ENCODE results near the gene ZNF768. TPM values are rescaled to one million over a fixed set of nuclear protein-coding genes. Genes with fewer than 3 reads are reported as not detected.
A peak's percentile ranks its signal among the peaks of the same experiment; 100 is the strongest.

Gene ZNF768
- total RNA-seq, 4 donors from 2014 or later = 13.6 to 24.5 (median 20.6) TPM

GRCh38 chr16:30566531-30566930 is 40.2 kb upstream of the ZNF768 start:
- peaks cover 18 to 48% (median 28%) of the 10 kb centered on the region in 3 donors for H3K4me1 ChIP-seq
- no peak for DNase-seq
- intact Hi-C loops (cut with DNase I) = no loop called here
- H3K4me3 ChIP-seq = no peak overlapping the region
- no peaks in the 10 kb centered on the region for H3K9me3 ChIP-seq
- WGBS, 2 donors = 77 to 85% methylated on average over 4 of the region's 4 CpGs
- TF ChIP-seq POLR2A (IDR thresholded peaks at IDR 0.05) (no peak), CTCF (IDR thresholded peaks at IDR 0.05) (no peak)
- peaks cover 0 to 6% (median 0%) of the 10 kb centered on the region in 3 donors for H3K36me3 ChIP-seq
- H3K27ac ChIP-seq = no peak overlapping the region
- no peaks in the 10 kb centered on the region for H3K27me3 ChIP-seq

- Histone ChIP-seq H3K4me3 (no peak overlapping the region), H3K4me1 (peaks cover 15 to 50% (median 30%) of the 10 kb centered on the region in 3 donors), H3K27ac (no peak overlapping the region), H3K9me3 (no peaks in the 10 kb centered on the region), H3K27me3 (no peaks in the 10 kb centered on the region), H3K36me3 (peaks cover 0 to 6% (median 0%) of the 10 kb centered on the region in 3 donors)
- no peak for DNase-seq
- intact Hi-C loops (cut with DNase I) = no loop called here
- TF ChIP-seq CTCF (IDR thresholded peaks at IDR 0.05) (no peak), POLR2A (IDR thresholded peaks at IDR 0.05) (no peak)
- WGBS, 2 donors = 57 to 73% methylated on average over 8 of the region's 8 CpGs
Observed at GRCh38 chr16:30565984-30566383, 39.6 kb upstream of the ZNF768 start.

- DNase-seq = no peak
- WGBS, 2 donors = 64 to 76% methylated on average over 6 to 7 of the region's 7 CpGs
- Histone ChIP-seq H3K9me3 (no peaks in the 10 kb centered on the region), H3K36me3 (peaks cover 0 to 6% (median 0%) of the 10 kb centered on the region in 3 donors), H3K4me3 (no peak overlapping the region), H3K27me3 (no peaks in the 10 kb centered on the region), H3K4me1 (peaks cover 10 to 48% (median 29%) of the 10 kb centered on the region in 3 donors), H3K27ac (no peak overlapping the region)
- intact Hi-C loops (cut with DNase I) = no loop called here
- no peak for TF ChIP-seq CTCF (IDR thresholded peaks at IDR 0.05)
- no peak for TF ChIP-seq POLR2A (IDR thresholded peaks at IDR 0.05)
Observed at GRCh38 chr16:30565526-30565925, 39.2 kb upstream of the ZNF768 start.

- H3K27me3 ChIP-seq = no peaks in the 10 kb centered on the region
- 91 to 95% methylated on average over 10 to 14 of the region's 14 CpGs for WGBS, 2 donors
- H3K4me3 ChIP-seq = peak overlapping the region in 3 of 4 donors; percentile 45 to 61 (median 53)
- no peaks in the 10 kb centered on the region for H3K9me3 ChIP-seq
- intact Hi-C loops (cut with DNase I) = no loop called here
- no peak for DNase-seq
- H3K4me1 ChIP-seq = peaks cover 9 to 30% (median 12%) of the 10 kb centered on the region in 3 donors
- H3K36me3 ChIP-seq = no peaks in the 10 kb centered on the region
- TF ChIP-seq CTCF (IDR thresholded peaks at IDR 0.05) = no peak
- TF ChIP-seq POLR2A (IDR thresholded peaks at IDR 0.05) = no peak
- H3K27ac ChIP-seq = peak overlapping the region in 3 of 4 donors; percentile 34 to 75 (median 67)
Observed at GRCh38 chr16:30562021-30562420, 35.7 kb upstream of the ZNF768 start.

- H3K27ac ChIP-seq = peak overlapping the region; percentile 34 to 75 (median 66)
- no peak for TF ChIP-seq CTCF (IDR thresholded peaks at IDR 0.05)
- TF ChIP-seq POLR2A (IDR thresholded peaks at IDR 0.05) = no peak
- no peaks in the 10 kb centered on the region for H3K9me3 ChIP-seq
- 11 to 43% methylated on average over 6 to 31 of the region's 46 CpGs for WGBS, 2 donors
- DNase-seq = no peak
- intact Hi-C loops (cut with DNase I) = no loop called here
- H3K4me1 ChIP-seq = peaks cover 16 to 36% (median 17%) of the 10 kb centered on the region in 3 donors
- H3K27me3 ChIP-seq = no peaks in the 10 kb centered on the region
- peaks cover 0 to 1% (median 0%) of the 10 kb centered on the region in 3 donors for H3K36me3 ChIP-seq
- peak overlapping the region; percentile 28 to 61 (median 49) for H3K4me3 ChIP-seq
Observed at GRCh38 chr16:30561089-30561816, 34.9 kb upstream of the ZNF768 start.

All from esophagus squamous epithelium (tissue), 5 donors.